SJSA1 (cell line): Measurements from ENCODE around the gene DKK3. TPM values are rescaled to one million over a fixed set of nuclear protein-coding genes. Genes with fewer than 3 reads are reported as not detected.

Experiments
- DNase-seq, 2 experiments: peaks; one replicate each; pipeline ENCODE4 v3.0.0-alpha.2; 2015 to 2020; ENCODE audit warnings: low spot score in 2 of 2, low read depth in 1 of 2
- H3K27ac ChIP-seq: fragments of 250-450 bp; sonication (Bioruptor Pico); 2 replicates; pipeline ENCODE4 v1.5.1; 2020; ENCODE audit warnings: mild to moderate bottlenecking, moderate library complexity
- H3K27me3 ChIP-seq: fragments of 250-450 bp; sonication (Bioruptor Pico); replicated peaks from 2 replicates; pipeline ENCODE4 v1.5.1; 2020; ENCODE audit warnings: mild to moderate bottlenecking, moderate library complexity
- H3K36me3 ChIP-seq: fragments of 250-450 bp; sonication (Bioruptor Pico); 2 replicates; pipeline ENCODE4 v1.5.1; 2020; ENCODE audit warnings: mild to moderate bottlenecking
- H3K4me1 ChIP-seq: fragments of 250-450 bp; sonication (Bioruptor Pico); replicated peaks from 2 replicates; pipeline ENCODE4 v1.6.1; 2021; ENCODE audit warnings: mild to moderate bottlenecking
- H3K4me3 ChIP-seq: fragments of 250-450 bp; sonication (Bioruptor Pico); 2 replicates; pipeline ENCODE4 v1.5.1; 2020; ENCODE audit warnings: mild to moderate bottlenecking
- H3K9me3 ChIP-seq: fragments of 250-450 bp; sonication (Bioruptor Pico); replicated peaks from 2 replicates; pipeline ENCODE4 v1.5.1; 2020; ENCODE audit warnings: mild to moderate bottlenecking
- total RNA-seq: library from RNA; depleted of rRNA; stranded (reverse); fragments of >200 nt; shearing (Covaris generic); gene quantifications from 2 replicates; pipeline ENCODE4 v1.2.3, GENCODE V29; 2014

Gene DKK3
- total RNA-seq, 1 experiment from 2014 or later: 807 TPM

GRCh38 chr11:11968511-11969280 lies 39.7 kb downstream of the DKK3 start:
- Histone ChIP-seq H3K27me3 (no peaks in the 10 kb centered on the region), H3K27ac (no peak overlapping the region), H3K4me3 (no peak overlapping the region), H3K4me1 (peaks cover 17% of the 10 kb centered on the region), H3K9me3 (no peaks in the 10 kb centered on the region), H3K36me3 (peaks cover 91% of the 10 kb centered on the region)
- DNase-seq: no peak

GRCh38 chr11:11967669-11968510 lies 40.5 kb downstream of the DKK3 start:
- H3K27ac ChIP-seq: no peak overlapping the region
- peaks cover 9% of the 10 kb centered on the region for H3K4me1 ChIP-seq
- H3K9me3 ChIP-seq: no peaks in the 10 kb centered on the region
- H3K27me3 ChIP-seq: no peaks in the 10 kb centered on the region
- no peak for DNase-seq
- no peak overlapping the region for H3K4me3 ChIP-seq
- H3K36me3 ChIP-seq: peaks cover 95% of the 10 kb centered on the region

GRCh38 chr11:11966826-11967668 lies 41.4 kb downstream of the DKK3 start:
- Histone ChIP-seq H3K4me3 (no peak overlapping the region), H3K4me1 (peaks cover 4% of the 10 kb centered on the region), H3K27ac (no peak overlapping the region), H3K27me3 (no peaks in the 10 kb centered on the region), H3K36me3 (peaks cover 97% of the 10 kb centered on the region), H3K9me3 (no peaks in the 10 kb centered on the region)
- peak; percentile 49 to 83 for DNase-seq

- Histone ChIP-seq H3K4me1 (no peaks in the 10 kb centered on the region; the same call in none of the 2 replicates), H3K4me3 (no peak overlapping the region), H3K27me3 (no peaks in the 10 kb centered on the region), H3K36me3 (peaks cover 98% of the 10 kb centered on the region), H3K9me3 (no peaks in the 10 kb centered on the region), H3K27ac (no peak overlapping the region)
- DNase-seq: no peak
Observed at GRCh38 chr11:11966354-11966741, 42.1 kb downstream of the DKK3 start.

- no peak overlapping the region for H3K4me3 ChIP-seq
- H3K4me1 ChIP-seq: peaks cover 4% of the 10 kb centered on the region
- no peak for DNase-seq
- no peaks in the 10 kb centered on the region for H3K27me3 ChIP-seq
- H3K36me3 ChIP-seq: peaks cover 98% of the 10 kb centered on the region
- H3K27ac ChIP-seq: no peak overlapping the region
- no peaks in the 10 kb centered on the region for H3K9me3 ChIP-seq
Observed at GRCh38 chr11:11965656-11966353, 42.6 kb downstream of the DKK3 start.

- H3K4me3 ChIP-seq: no peak overlapping the region
- no peaks in the 10 kb centered on the region for H3K9me3 ChIP-seq
- DNase-seq: no peak
- peaks cover 95% of the 10 kb centered on the region for H3K36me3 ChIP-seq
- H3K27ac ChIP-seq: no peak overlapping the region
- peaks cover 10% of the 10 kb centered on the region for H3K4me1 ChIP-seq
- no peaks in the 10 kb centered on the region for H3K27me3 ChIP-seq
Observed at GRCh38 chr11:11965192-11965591, 43.2 kb downstream of the DKK3 start.

GRCh38 chr11:11964774-11965150 lies 43.7 kb downstream of the DKK3 start:
- Histone ChIP-seq H3K9me3 (no peaks in the 10 kb centered on the region), H3K27ac (no peak overlapping the region), H3K36me3 (peaks cover 95% of the 10 kb centered on the region), H3K27me3 (no peaks in the 10 kb centered on the region), H3K4me1 (peaks cover 11% of the 10 kb centered on the region), H3K4me3 (no peak overlapping the region)
- DNase-seq: no peak

GRCh38 chr11:11963842-11964773 lies 44.3 kb downstream of the DKK3 start:
- H3K27me3 ChIP-seq: no peaks in the 10 kb centered on the region
- H3K36me3 ChIP-seq: peaks cover 91% of the 10 kb centered on the region
- DNase-seq: no peak
- no peak overlapping the region for H3K27ac ChIP-seq
- H3K4me1 ChIP-seq: peaks cover 11% of the 10 kb centered on the region
- H3K4me3 ChIP-seq: no peak overlapping the region
- H3K9me3 ChIP-seq: no peaks in the 10 kb centered on the region

- no peak overlapping the region for H3K27ac ChIP-seq
- no peak for DNase-seq
- peaks cover 86% of the 10 kb centered on the region for H3K36me3 ChIP-seq
- H3K9me3 ChIP-seq: no peaks in the 10 kb centered on the region
- no peak overlapping the region for H3K4me3 ChIP-seq
- H3K4me1 ChIP-seq: peaks cover 11% of the 10 kb centered on the region
- no peaks in the 10 kb centered on the region for H3K27me3 ChIP-seq
Observed at GRCh38 chr11:11963067-11963466, 45.4 kb downstream of the DKK3 start.

GRCh38 chr11:11961399-11962028 lies 46.9 kb downstream of the DKK3 start:
- Histone ChIP-seq H3K4me1 (peaks cover 11% of the 10 kb centered on the region), H3K27ac (no peak overlapping the region), H3K27me3 (no peaks in the 10 kb centered on the region), H3K36me3 (peaks cover 86% of the 10 kb centered on the region), H3K4me3 (no peak overlapping the region), H3K9me3 (no peaks in the 10 kb centered on the region)
- DNase-seq: no peak

GRCh38 chr11:11960687-11961086 lies 47.7 kb downstream of the DKK3 start:
- peaks cover 11% of the 10 kb centered on the region for H3K4me1 ChIP-seq
- no peak overlapping the region for H3K27ac ChIP-seq
- no peaks in the 10 kb centered on the region for H3K27me3 ChIP-seq
- H3K4me3 ChIP-seq: no peak overlapping the region
- no peak for DNase-seq
- no peaks in the 10 kb centered on the region for H3K9me3 ChIP-seq
- peaks cover 86% of the 10 kb centered on the region for H3K36me3 ChIP-seq

- Histone ChIP-seq H3K9me3 (no peaks in the 10 kb centered on the region), H3K4me3 (no peak overlapping the region), H3K36me3 (peaks cover 86% of the 10 kb centered on the region), H3K27me3 (no peaks in the 10 kb centered on the region), H3K4me1 (peaks cover 11% of the 10 kb centered on the region), H3K27ac (no peak overlapping the region)
- DNase-seq: no peak
Observed at GRCh38 chr11:11959601-11960000, 48.8 kb downstream of the DKK3 start.
